ENCODE measurements around the gene LACTBL1.

GRCh38 chr1:22912311-22912710 lies 60.4 kb downstream of the LACTBL1 start:
- TF ChIP-seq CTCF (IDR thresholded peaks at IDR 0.05; ENCODE audit: insufficient read depth, low read length) = no peak
- TF ChIP-seq GABPA (IDR thresholded peaks at IDR 0.05; ENCODE audit: low read depth) = no peak
